ENCODE measurements around the gene SDHB. TPM values are rescaled to one million over a fixed set of nuclear protein-coding genes. Genes with fewer than 3 reads are reported as not detected.

Gene SDHB
- total and polyA plus RNA-seq, 2 of the 13 experiments (the other 11 are each of a cell fraction or from before 2014, with no cell fraction given) = 136 to 142 TPM

DNA sequence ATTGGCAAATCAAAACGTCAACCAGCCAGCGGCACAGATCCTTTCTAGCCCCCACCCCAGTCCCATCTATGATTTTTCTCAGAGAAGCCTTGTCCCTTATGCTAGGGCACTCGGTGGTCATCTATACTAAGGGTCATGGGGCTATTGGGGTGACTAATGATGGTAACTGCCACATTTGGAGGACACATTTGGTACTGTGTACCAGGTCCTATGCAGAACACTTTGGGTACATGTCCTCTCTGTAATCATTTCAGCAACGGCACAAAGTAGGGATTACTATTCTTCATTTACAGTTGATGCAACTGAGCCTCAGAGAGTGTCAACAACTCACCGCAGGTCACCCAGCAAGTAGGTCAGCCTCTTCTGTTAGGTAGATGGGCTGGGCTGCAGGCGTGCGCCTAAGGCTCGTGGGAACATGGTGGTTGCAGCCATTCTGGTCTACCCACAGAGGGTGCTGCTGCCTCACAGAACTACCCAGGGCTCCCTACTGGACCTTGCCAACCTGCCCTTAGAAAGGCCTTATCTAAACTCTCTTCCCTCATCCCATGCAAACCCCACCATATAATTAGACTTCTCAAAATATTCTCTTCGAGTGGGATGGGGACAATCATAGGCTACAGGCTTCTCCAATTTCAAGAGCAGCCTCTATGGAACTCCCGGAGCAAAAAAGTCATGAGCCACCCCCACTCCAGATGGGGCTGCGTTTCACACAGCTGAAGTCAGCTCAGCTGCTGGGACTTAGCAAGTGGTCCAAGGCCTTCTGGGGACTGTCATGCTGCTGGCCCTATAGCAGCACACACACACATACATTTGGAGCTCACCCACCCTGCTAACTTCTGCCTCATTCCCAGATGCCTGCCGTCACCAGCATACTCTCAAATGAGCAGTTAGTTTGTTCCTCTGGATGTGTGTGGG lies 5.8 kb upstream of the SDHB start (continued):
- no peak for TF ChIP-seq KAT2B (IDR thresholded peaks at IDR 0.05; ENCODE audit: borderline replicate concordance, low read depth, low read length)

GRCh38 chr1:17056551-17056950 lies 2.7 kb upstream of the SDHB start:
- Histone ChIP-seq H3K4me2 (ENCODE audit: low read depth, low read length) (no peak overlapping the region), H3K4me3 (replicated peaks in 1 of 3; ENCODE audit: insufficient read depth in 1 of 3, low read depth in 2 of 3, low read length in 3 of 3) (no peak overlapping the region), H3K36me3 (replicated peaks in 1 of 2; ENCODE audit: control insufficient read depth in 1 of 2, insufficient read depth in 2 of 2, low read length in 2 of 2) (no peaks in the 10 kb centered on the region), H3K27me3 (ENCODE audit: control insufficient read depth in 1 of 2, insufficient read depth in 2 of 2, low read length in 2 of 2) (no peaks in the 10 kb centered on the region; a peak in 1 of 5 replicates), H3K4me1 (ENCODE audit: insufficient read depth, low read length) (peaks cover 38% of the 10 kb centered on the region), H3K79me2 (ENCODE audit: insufficient read depth, low read length) (peaks cover 16% of the 10 kb centered on the region), H3K9ac (ENCODE audit: insufficient read depth, low read depth, low read length) (no peak overlapping the region), H3K27ac (ENCODE audit: extremely low read length, insufficient read depth, low read length) (no peak overlapping the region), H3K9me3 (ENCODE audit: low read length) (no peaks in the 10 kb centered on the region), H4K20me1 (ENCODE audit: insufficient read depth, low read length) (no peaks in the 10 kb centered on the region), H2AFZ (ENCODE audit: low read length) (no peak overlapping the region)
- POLR2A ChIA-PET = no interaction called here
- intact Hi-C loops (cut with micrococcal nuclease; ENCODE audit: unreplicated experiment) (no loop called here), in situ Hi-C loops (cut with HindIII; ENCODE audit: extremely low pct_ligation_motif_present, low pct_unique_long_range_greater_than_20kb) (no loop called here)
- TF ChIP-seq TGIF2 (CRISPR knock-in tag; IDR thresholded peaks at IDR 0.05) = no peak
- ATAC-seq = no peak
- no peak for FAIRE-seq
- DNase-seq (ENCODE audit: low spot score) = no peak
- no TSS peak for BruUV-seq (replicated peaks)
- CTCF ChIA-PET (ENCODE audit: low intra/inter-chr PET ratio, low total read pairs) = no interaction called here
- 14% methylated on average over 4 of the region's 4 CpGs for WGBS (ENCODE audit: low lambda C conversion rate)

DNA sequence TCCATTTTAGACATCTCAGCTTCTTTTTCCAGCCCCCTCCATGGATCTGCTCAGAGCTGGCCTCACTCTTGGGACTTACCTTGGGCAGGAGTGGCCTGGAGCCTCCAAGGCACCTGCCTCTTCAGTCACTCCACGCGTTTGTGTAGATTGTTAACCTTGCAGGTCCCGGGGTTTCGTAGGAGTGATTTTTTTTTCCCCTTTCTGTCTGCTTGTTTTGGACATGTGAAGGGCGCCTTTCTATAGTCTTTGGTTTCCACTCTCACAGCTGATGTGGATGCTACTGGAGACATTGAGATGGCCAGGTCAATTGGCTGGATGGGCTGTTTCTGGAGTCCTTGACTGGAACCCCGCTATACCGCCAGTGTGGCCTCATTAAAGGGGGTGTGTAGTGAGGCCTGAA lies 2.0 kb upstream of the SDHB start:
- Histone ChIP-seq H3K27ac (ENCODE audit: extremely low read length, insufficient read depth, low read length) (no peak overlapping the region), H3K9me3 (ENCODE audit: low read length) (no peaks in the 10 kb centered on the region), H3K4me2 (ENCODE audit: low read depth, low read length) (no peak overlapping the region; the same call in 1 of the 2 replicates), H3K4me1 (ENCODE audit: insufficient read depth, low read length) (peaks cover 45% of the 10 kb centered on the region), H3K9ac (ENCODE audit: insufficient read depth, low read depth, low read length) (no peak overlapping the region), H3K79me2 (ENCODE audit: insufficient read depth, low read length) (peaks cover 21% of the 10 kb centered on the region), H3K4me3 (replicated peaks in 1 of 3; ENCODE audit: insufficient read depth in 1 of 3, low read depth in 2 of 3, low read length in 3 of 3) (no peak overlapping the region), H2AFZ (ENCODE audit: low read length) (no peak overlapping the region), H3K36me3 (replicated peaks in 1 of 2; ENCODE audit: control insufficient read depth in 1 of 2, insufficient read depth in 2 of 2, low read length in 2 of 2) (no peaks in the 10 kb centered on the region), H3K27me3 (ENCODE audit: control insufficient read depth in 1 of 2, insufficient read depth in 2 of 2, low read length in 2 of 2) (no peaks in the 10 kb centered on the region; a peak in 1 of 5 replicates), H4K20me1 (ENCODE audit: insufficient read depth, low read length) (no peaks in the 10 kb centered on the region)
- in situ Hi-C loops (cut with HindIII; ENCODE audit: extremely low pct_ligation_motif_present, low pct_unique_long_range_greater_than_20kb) = no loop called here
- TF ChIP-seq RBAK (CRISPR knock-in tag; IDR thresholded peaks at IDR 0.05) (no peak), ZNF503 (CRISPR knock-in tag; IDR thresholded peaks at IDR 0.05) (no peak), AFF4 (CRISPR knock-in tag; IDR thresholded peaks at IDR 0.05) (no peak), GPN1 (CRISPR knock-in tag; IDR thresholded peaks at IDR 0.05; ENCODE audit: borderline replicate concordance) (no peak)
- TF ChIP-seq, protein P1, sequence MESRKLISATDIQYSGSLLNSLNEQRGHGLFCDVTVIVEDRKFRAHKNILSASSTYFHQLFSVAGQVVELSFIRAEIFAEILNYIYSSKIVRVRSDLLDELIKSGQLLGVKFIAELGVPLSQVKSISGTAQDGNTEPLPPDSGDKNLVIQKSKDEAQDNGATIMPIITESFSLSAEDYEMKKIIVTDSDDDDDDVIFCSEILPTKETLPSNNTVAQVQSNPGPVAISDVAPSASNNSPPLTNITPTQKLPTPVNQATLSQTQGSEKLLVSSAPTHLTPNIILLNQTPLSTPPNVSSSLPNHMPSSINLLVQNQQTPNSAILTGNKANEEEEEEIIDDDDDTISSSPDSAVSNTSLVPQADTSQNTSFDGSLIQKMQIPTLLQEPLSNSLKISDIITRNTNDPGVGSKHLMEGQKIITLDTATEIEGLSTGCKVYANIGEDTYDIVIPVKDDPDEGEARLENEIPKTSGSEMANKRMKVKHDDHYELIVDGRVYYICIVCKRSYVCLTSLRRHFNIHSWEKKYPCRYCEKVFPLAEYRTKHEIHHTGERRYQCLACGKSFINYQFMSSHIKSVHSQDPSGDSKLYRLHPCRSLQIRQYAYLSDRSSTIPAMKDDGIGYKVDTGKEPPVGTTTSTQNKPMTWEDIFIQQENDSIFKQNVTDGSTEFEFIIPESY (CRISPR knock-in tag; IDR thresholded peaks at IDR 0.05) = 0 out of 2 replicates have a peak, but pooled peaks have one; percentile 18
- CTCF ChIA-PET (ENCODE audit: low intra/inter-chr PET ratio, low total read pairs) = no interaction called here
- intact Hi-C loops (cut with micrococcal nuclease; ENCODE audit: unreplicated experiment) = no loop called here
- no peak for DNase-seq (ENCODE audit: low spot score)
- no peak for FAIRE-seq
- no TSS peak for BruUV-seq (replicated peaks)
- ATAC-seq = no peak
- 51% methylated on average over 7 of the region's 7 CpGs for WGBS (ENCODE audit: low lambda C conversion rate)
- POLR2A ChIA-PET = no interaction called here

Data from HepG2 (cell line).